Colonic mucosa (tissue), 4 donors: Measurements from ENCODE around the gene ST7. TPM values are rescaled to one million over a fixed set of nuclear protein-coding genes. Genes with fewer than 3 reads are reported as not detected.

Experiments
- DNase-seq: peaks from one replicate; pipeline ENCODE4 v3.0.0-alpha.2; 2020
- H3K27ac ChIP-seq: fragments of 200-600 bp; one replicate; pipeline ENCODE4 v1.8.0; 2021
- H3K27me3 ChIP-seq: fragments of 200-600 bp; one replicate; pipeline ENCODE4 v1.8.0; 2021
- H3K36me3 ChIP-seq: fragments of 200-600 bp; one replicate; pipeline ENCODE4 v1.8.0; 2021
- H3K4me1 ChIP-seq: fragments of 200-600 bp; one replicate; pipeline ENCODE4 v1.8.0; 2021; ENCODE audit warnings: mild to moderate bottlenecking
- H3K4me3 ChIP-seq: fragments of 200-600 bp; one replicate; pipeline ENCODE4 v1.8.0; 2021
- H3K9ac ChIP-seq, 2 donors: one replicate each; pipeline ENCODE4 v1.7.0; 2013; ENCODE audit warnings: control low read depth in 2 of 2, low read depth in 2 of 2, low read length in 2 of 2
- H3K9me3 ChIP-seq: fragments of 200-600 bp; one replicate; pipeline ENCODE4 v1.8.0; 2021
- CTCF ChIP-seq: fragments of 200-600 bp; IDR thresholded peaks from one replicate; pipeline ENCODE4 v1.8.0; 2022; ENCODE audit warnings: antibody characterized with exemption, mild to moderate bottlenecking
- intact Hi-C: fragments of 100-400 bp; cut with DNase I; formaldehyde crosslinking; loops from one replicate; pipeline ENCODE4 v1.14.1; 2022
- total RNA-seq, 2 donors: library from RNA; stranded (reverse); fragmentation: NEBNext Ultra II Directional in 1 of 2; extraction: Animal tissue kit (Norgen Biotek cat#: 25700) in 1 of 2; gene quantifications; one replicate each; pipeline ENCODE4 v1.2.1, GENCODE V29; 2021
- donor health status: healthy.
- donor health status: DM: no; HTN: no; CAD: no.
- donor health status: DM: no; HTN: no; CAD: no.

ST7 gene
- total RNA-seq, 2 donors from 2014 or later, result 10.6 to 12.2 TPM

GRCh38 chr7:116966601-116967000 lies 13.3 kb downstream of the ST7 start:
- no peaks in the 10 kb centered on the region for H3K36me3 ChIP-seq
- DNase-seq, result no peak

DNA sequence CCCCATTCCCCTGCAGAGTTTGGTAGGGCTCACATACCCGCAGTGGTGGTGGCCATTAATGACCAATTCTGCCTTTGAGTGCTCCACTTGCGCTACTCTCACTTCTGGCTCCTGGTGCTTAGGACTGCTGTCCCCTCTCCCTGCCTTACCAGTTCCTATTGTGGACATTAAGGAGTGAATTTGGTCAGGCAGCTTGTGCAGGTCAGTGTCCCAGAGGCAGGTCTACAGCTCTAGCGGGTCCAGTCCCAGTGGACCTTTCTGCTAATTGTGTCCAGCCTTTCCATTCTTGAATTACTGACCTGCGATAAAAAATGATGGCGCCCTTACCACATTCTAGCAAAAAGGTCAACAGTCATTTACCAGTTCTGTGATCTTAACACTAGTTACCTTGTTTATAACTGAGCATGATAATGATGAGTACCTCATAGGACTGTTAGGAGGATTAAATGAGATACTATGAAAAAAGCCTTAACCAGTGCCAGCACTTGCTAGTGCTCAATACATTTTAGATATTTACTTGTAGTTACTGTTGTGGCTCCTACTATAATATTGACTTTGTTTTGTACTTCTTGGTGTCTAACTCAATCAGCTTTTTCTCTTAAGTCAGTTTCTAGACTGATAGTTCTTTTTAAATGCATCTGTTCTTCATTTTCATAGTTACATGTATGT lies 14.1 kb downstream of the ST7 start:
- no peak overlapping the region for H3K9ac ChIP-seq
- no peak for TF ChIP-seq CTCF
- no peaks in the 10 kb centered on the region for H3K27me3 ChIP-seq
- no peaks in the 10 kb centered on the region for H3K4me1 ChIP-seq
- H3K4me3 ChIP-seq, result no peak overlapping the region
- no peak for DNase-seq
- H3K9me3 ChIP-seq, result no peaks in the 10 kb centered on the region
- intact Hi-C loops, result no loop called here
- no peak overlapping the region for H3K27ac ChIP-seq
- no peaks in the 10 kb centered on the region for H3K36me3 ChIP-seq

More at GRCh38 chr7:116966601-116967000, 13.3 kb downstream of the ST7 start:
- Histone ChIP-seq H3K27ac (no peak overlapping the region), H3K4me3 (no peak overlapping the region), H3K9ac (no peak overlapping the region), H3K9me3 (no peaks in the 10 kb centered on the region), H3K4me1 (no peaks in the 10 kb centered on the region), H3K27me3 (no peaks in the 10 kb centered on the region)
- intact Hi-C loops, result no loop called here
- TF ChIP-seq CTCF, result no peak

DNA sequence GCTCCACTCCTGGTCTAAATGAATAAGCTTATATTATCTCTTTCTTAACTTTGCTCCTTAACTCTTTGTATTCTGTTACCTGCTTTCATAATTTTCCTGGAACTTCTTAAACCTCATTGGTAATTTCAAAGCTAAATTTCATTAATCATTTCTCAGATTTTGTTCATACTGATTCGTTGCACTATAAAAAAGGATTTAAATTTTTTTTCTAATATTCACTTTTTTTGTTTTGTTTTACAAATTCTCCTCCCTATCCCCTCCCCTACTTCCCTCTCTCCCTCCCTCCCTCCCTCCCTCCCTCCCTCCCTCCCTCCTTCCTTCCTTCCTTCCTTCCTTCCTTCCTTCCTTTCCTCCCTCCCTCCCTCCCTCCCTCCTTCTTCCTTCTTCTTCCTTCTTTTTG lies 14.7 kb downstream of the ST7 start:
- DNase-seq, result no peak
- intact Hi-C loops, result no loop called here
- H3K9ac ChIP-seq, result no peak overlapping the region
- H3K27ac ChIP-seq, result no peak overlapping the region
- H3K4me3 ChIP-seq, result no peak overlapping the region
- no peaks in the 10 kb centered on the region for H3K9me3 ChIP-seq
- no peaks in the 10 kb centered on the region for H3K27me3 ChIP-seq
- TF ChIP-seq CTCF, result no peak
- no peaks in the 10 kb centered on the region for H3K36me3 ChIP-seq
- H3K4me1 ChIP-seq, result no peaks in the 10 kb centered on the region

GRCh38 chr7:116968631-116969030 lies 15.3 kb downstream of the ST7 start:
- no peak overlapping the region for H3K4me3 ChIP-seq
- no peak overlapping the region for H3K27ac ChIP-seq
- DNase-seq, result no peak
- no peaks in the 10 kb centered on the region for H3K4me1 ChIP-seq
- TF ChIP-seq CTCF, result no peak
- intact Hi-C loops, result no loop called here
- H3K9me3 ChIP-seq, result no peaks in the 10 kb centered on the region
- no peaks in the 10 kb centered on the region for H3K36me3 ChIP-seq
- H3K27me3 ChIP-seq, result no peaks in the 10 kb centered on the region
- H3K9ac ChIP-seq, result no peak overlapping the region

GRCh38 chr7:116969371-116969902 lies 16.1 kb downstream of the ST7 start:
- Histone ChIP-seq H3K36me3 (no peaks in the 10 kb centered on the region), H3K9me3 (no peaks in the 10 kb centered on the region), H3K27me3 (no peaks in the 10 kb centered on the region), H3K9ac (no peak overlapping the region), H3K4me3 (no peak overlapping the region), H3K4me1 (no peaks in the 10 kb centered on the region), H3K27ac (no peak overlapping the region)
- TF ChIP-seq CTCF, result no peak
- DNase-seq, result no peak
- intact Hi-C loops, result no loop called here
